Thoracic aorta (tissue), 2 donors: ENCODE measurements around the gene MYH13. TPM values are rescaled to one million over a fixed set of nuclear protein-coding genes. Genes with fewer than 3 reads are reported as not detected.

ENCODE experiments used
- ATAC-seq: fragments of 150-250 bp; one replicate; pipeline ENCODE4 v1.8.0; 2017; ENCODE audit warnings: low read depth; ENCODE audit not compliant: insufficient number of reproducible peaks, low FRiP score
- DNase-seq: peaks from one replicate; pipeline ENCODE4 v3.0.0-alpha.2; 2020; ENCODE audit warnings: low spot score
- H3K27ac ChIP-seq, 2 donors: fragments of 200-600 bp; sonication (generic); 1 replicate in 1 of 2; 2 replicates in 1 of 2; pipeline ENCODE4 v1.5.1; 2016; ENCODE audit warnings: mild to moderate bottlenecking in 2 of 2, moderate library complexity in 2 of 2
- H3K27me3 ChIP-seq: fragments of 200-600 bp; sonication (generic); replicated peaks from 2 replicates; pipeline ENCODE4 v1.6.0; 2016; ENCODE audit warnings: mild to moderate bottlenecking; ENCODE audit not compliant: insufficient read depth
- H3K36me3 ChIP-seq: fragments of 200-600 bp; sonication (generic); one replicate; pipeline ENCODE4 v1.5.1; 2016
- H3K4me1 ChIP-seq, 2 donors: fragments of 200-600 bp; sonication (generic); 1 replicate in 1 of 2; 2 replicates in 1 of 2; pipeline versions ENCODE4 v1.5.1 to v1.6.0; 2016; ENCODE audit warnings: low read depth in 2 of 2, mild to moderate bottlenecking in 1 of 2; ENCODE audit not compliant: control insufficient read depth in 1 of 2
- H3K4me3 ChIP-seq: fragments of 200-600 bp; sonication (generic); 2 replicates; pipeline ENCODE4 v1.5.1; 2016; ENCODE audit warnings: mild to moderate bottlenecking
- H3K9me3 ChIP-seq: fragments of 200-600 bp; sonication (generic); 2 replicates; pipeline ENCODE4 v1.5.1; 2016
- CTCF ChIP-seq: fragments of 200-600 bp; sonication (generic); IDR thresholded peaks from one replicate; pipeline ENCODE4 v1.5.1; 2019; ENCODE audit warnings: antibody characterized with exemption
- total RNA-seq, 2 donors: library from RNA; depleted of rRNA; stranded (reverse); fragments of >200 nt; gene quantifications; one replicate each; pipeline versions ENCODE4 v1.1.0 to v1.2.3, GENCODE V29; 2016

MYH13 gene
- total RNA-seq, 2 donors from 2014 or later, result not detected

DNA sequence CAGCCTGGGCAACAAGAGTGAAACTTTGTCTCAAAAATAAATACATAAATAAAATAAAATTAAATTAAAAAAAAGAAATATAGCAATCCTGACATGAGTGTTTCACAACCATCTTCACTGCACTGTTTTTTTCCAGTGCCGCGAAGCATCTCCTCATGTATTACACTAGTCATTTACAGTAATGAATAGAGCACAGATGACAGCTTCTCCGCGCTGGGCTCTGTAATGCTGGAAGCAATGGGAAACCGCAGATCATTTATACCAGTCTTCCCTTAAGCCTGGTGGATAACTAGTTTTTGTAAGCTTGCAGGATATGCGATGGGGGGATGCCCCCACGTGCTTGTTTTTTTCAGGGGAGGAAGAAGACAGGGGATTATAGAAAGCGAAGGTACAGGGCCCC is 86.9 kb downstream of the MYH13 start:
- no peaks in the 10 kb centered on the region for H3K36me3 ChIP-seq
- TF ChIP-seq CTCF, result no peak
- H3K27me3 ChIP-seq, result no peaks in the 10 kb centered on the region
- ATAC-seq (no peak), DNase-seq (no peak)
- H3K4me3 ChIP-seq, result no peak overlapping the region
- no peaks in the 10 kb centered on the region for H3K9me3 ChIP-seq
- no peaks in the 10 kb centered on the region for H3K4me1 ChIP-seq
- H3K27ac ChIP-seq, result no peak overlapping the region

- Histone ChIP-seq H3K27ac (no peak overlapping the region), H3K4me3 (no peak overlapping the region), H3K36me3 (no peaks in the 10 kb centered on the region), H3K4me1 (no peaks in the 10 kb centered on the region), H3K9me3 (no peaks in the 10 kb centered on the region), H3K27me3 (no peaks in the 10 kb centered on the region)
- TF ChIP-seq CTCF, result no peak
- DNase-seq, result no peak
- ATAC-seq, result no peak
Measured at GRCh38 chr17:10280068-10280467, 92.7 kb downstream of the MYH13 start.

DNA sequence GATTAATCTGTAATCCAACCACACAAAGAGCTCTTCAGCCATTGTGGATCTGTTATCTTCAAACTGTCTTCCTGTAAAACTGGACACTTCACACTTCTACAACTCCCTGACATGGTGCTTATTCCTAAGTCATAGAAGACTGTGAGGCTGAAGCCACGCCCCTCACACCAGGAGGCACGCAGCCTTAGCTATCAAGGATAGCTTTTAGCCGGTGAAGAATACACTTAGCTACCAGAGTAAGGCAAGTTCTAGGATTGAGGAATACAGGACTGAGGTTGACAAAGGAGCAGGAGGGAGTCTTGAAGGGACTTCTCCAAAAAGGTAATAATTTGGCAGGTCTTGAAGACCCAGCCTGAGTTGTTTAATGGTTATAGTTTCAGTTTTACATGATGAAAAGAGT is 94.6 kb downstream of the MYH13 start:
- Histone ChIP-seq H3K27ac (no peak overlapping the region), H3K27me3 (no peaks in the 10 kb centered on the region), H3K4me3 (no peak overlapping the region), H3K4me1 (no peaks in the 10 kb centered on the region), H3K36me3 (no peaks in the 10 kb centered on the region), H3K9me3 (no peaks in the 10 kb centered on the region)
- ATAC-seq (no peak), DNase-seq (no peak)
- no peak for TF ChIP-seq CTCF

- no peaks in the 10 kb centered on the region for H3K27me3 ChIP-seq
- no peaks in the 10 kb centered on the region for H3K9me3 ChIP-seq
- no peaks in the 10 kb centered on the region for H3K36me3 ChIP-seq
- no peak overlapping the region for H3K4me3 ChIP-seq
- DNase-seq (no peak), ATAC-seq (no peak)
- no peaks in the 10 kb centered on the region for H3K4me1 ChIP-seq
- no peak for TF ChIP-seq CTCF
- no peak overlapping the region for H3K27ac ChIP-seq
Measured at GRCh38 chr17:10276436-10276835, 96.4 kb downstream of the MYH13 start.

- Histone ChIP-seq H3K4me1 (no peaks in the 10 kb centered on the region), H3K36me3 (no peaks in the 10 kb centered on the region), H3K27ac (no peak overlapping the region), H3K4me3 (no peak overlapping the region), H3K27me3 (no peaks in the 10 kb centered on the region), H3K9me3 (no peaks in the 10 kb centered on the region)
- TF ChIP-seq CTCF, result no peak
- ATAC-seq, result no peak
- no peak for DNase-seq
Measured at GRCh38 chr17:10275418-10275817, 97.4 kb downstream of the MYH13 start.
